Measurements from ENCODE around the gene DOCK1.
"Not testable (repeated sequence)": the region's sequence is repeated elsewhere in the genome, so short reads cannot be mapped to it uniquely, and the experiment has no call there.

DOCK1 gene

DNA sequence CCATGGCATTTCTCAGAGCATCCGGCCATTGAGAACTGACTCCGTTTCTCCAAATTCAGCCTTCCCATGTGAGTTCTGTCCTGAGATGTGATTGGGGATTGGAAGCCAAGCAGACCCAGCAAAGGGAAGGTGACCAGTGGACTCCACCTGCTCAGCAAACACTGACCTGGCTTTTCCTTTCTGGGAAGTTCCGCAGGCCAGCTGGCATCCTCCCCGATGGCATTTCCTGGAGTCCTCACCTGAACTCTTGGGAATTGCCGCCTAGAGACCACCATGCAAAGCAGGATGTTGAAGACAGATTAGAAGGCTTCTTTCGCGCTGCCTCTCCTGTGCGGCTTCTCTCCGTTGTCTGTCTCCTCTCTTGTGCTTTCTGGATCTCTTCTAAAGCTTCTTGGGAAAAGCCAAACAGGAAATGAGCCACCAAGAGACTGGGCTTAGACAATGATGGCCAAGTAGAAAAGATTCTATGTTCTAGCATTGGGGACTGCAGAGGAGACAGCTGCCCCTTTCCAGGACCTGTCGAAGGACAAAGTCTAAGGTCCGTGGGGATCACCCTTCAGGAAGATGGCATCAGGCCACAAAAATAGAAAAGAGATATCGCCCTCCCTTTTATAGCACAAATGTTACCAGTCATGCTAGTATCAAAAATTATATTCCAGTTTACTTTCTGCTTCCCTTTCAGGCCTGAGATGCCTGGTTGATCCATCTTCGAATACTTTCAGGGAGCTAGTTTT, 394.9 kb downstream of the DOCK1 start:
- Histone ChIP-seq H2AFZ (ENCODE audit: low read length, unreplicated experiment) (no peak overlapping the region), H3K4me1 (ENCODE audit: control insufficient read depth, insufficient read depth, low read length, unreplicated experiment) (no peaks in the 10 kb centered on the region), H3K27ac (ENCODE audit: low read depth, low read length) (no peak overlapping the region)

DNA sequence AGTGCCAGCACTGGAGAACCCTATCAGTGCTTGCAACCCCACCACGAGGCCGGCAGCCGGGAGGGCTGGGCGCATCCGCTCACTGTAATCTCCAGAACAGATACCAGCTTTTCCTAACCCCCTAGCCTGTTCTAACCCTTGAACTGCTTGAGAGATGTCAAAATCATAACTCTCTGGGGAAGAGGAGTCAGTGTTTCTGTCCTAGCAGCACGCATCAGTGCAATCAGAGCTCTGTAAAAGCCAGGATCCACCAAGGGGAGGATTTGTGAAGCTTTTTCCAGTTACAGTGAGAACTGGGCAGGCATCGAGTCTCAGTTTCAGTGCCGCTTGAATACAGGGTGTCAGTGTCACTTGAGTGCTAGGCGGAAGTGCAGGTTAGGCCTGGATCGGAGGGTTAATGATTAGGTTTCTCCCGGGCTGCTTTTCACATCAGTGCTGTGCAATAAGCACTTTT, 395.7 kb downstream of the DOCK1 start:
- no peaks in the 10 kb centered on the region for H3K27me3 ChIP-seq (ENCODE audit: insufficient read depth, low read length)
- no peaks in the 10 kb centered on the region for H3K36me3 ChIP-seq (ENCODE audit: insufficient read depth, low read length)
- H3K27ac ChIP-seq (ENCODE audit: low read depth, low read length): no peak overlapping the region
- no peaks in the 10 kb centered on the region for H3K79me2 ChIP-seq (ENCODE audit: control insufficient read depth, insufficient read depth, low read length, unreplicated experiment)
- no peak overlapping the region for H3K4me3 ChIP-seq (ENCODE audit: low read depth, low read length)
- no peaks in the 10 kb centered on the region for H3K4me1 ChIP-seq (ENCODE audit: control insufficient read depth, insufficient read depth, low read length, unreplicated experiment)
- no peak overlapping the region for H2AFZ ChIP-seq (ENCODE audit: low read length, unreplicated experiment)

More for the DNA sequence above, 394.9 kb downstream of the DOCK1 start:
- Histone ChIP-seq H3K36me3 (ENCODE audit: insufficient read depth, low read length) (no peaks in the 10 kb centered on the region), H3K4me3 (ENCODE audit: low read depth, low read length) (no peak overlapping the region), H3K27me3 (ENCODE audit: insufficient read depth, low read length) (no peaks in the 10 kb centered on the region), H3K79me2 (ENCODE audit: control insufficient read depth, insufficient read depth, low read length, unreplicated experiment) (no peaks in the 10 kb centered on the region)

DNA sequence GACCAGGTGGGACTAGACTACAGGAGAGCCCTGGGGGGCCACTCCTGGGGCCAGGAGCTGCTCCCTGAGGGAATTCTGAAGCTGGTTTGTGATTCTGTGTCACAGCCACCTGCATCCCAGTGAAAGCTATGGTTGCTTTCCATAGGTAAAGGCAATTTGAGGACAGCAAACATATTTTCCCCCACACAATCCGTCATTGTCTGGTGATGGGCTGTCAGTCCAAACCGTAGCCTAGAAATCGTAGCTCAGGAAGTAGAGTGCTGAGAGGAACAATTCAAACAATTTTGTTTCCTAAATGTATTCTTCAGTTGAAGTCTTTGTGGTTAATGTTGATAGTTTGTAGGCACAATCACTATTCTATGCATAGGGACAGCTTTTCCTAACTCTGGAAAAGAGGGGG, 397.1 kb downstream of the DOCK1 start:
- no peak overlapping the region for H3K4me3 ChIP-seq (ENCODE audit: low read depth, low read length)
- no peaks in the 10 kb centered on the region for H3K27me3 ChIP-seq (ENCODE audit: insufficient read depth, low read length)
- no peak overlapping the region for H2AFZ ChIP-seq (ENCODE audit: low read length, unreplicated experiment)
- no peaks in the 10 kb centered on the region for H3K4me1 ChIP-seq (ENCODE audit: control insufficient read depth, insufficient read depth, low read length, unreplicated experiment)
- H3K79me2 ChIP-seq (ENCODE audit: control insufficient read depth, insufficient read depth, low read length, unreplicated experiment): no peaks in the 10 kb centered on the region
- no peaks in the 10 kb centered on the region for H3K36me3 ChIP-seq (ENCODE audit: insufficient read depth, low read length)
- H3K27ac ChIP-seq (ENCODE audit: low read depth, low read length): no peak overlapping the region

DNA sequence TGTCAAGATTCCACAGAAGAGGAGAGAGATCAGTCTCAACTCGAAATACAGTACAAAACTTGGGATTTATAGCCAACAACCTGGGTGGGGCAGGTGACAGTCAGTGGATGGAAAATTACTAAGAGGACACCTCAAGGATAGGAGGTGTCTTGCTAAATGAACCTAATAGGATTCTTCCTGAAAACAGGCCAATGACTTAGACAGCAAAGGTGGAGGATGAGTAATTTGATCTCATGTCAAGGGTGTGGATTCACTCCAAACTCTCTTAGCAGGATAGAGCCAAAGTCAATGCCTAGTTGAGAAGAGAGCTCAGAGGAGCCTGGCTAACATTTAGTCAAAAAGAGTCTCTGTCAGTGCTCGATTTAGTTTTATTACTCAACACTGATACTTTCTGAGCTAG, 397.9 kb downstream of the DOCK1 start:
- no peaks in the 10 kb centered on the region for H3K36me3 ChIP-seq (ENCODE audit: insufficient read depth, low read length)
- no peaks in the 10 kb centered on the region for H3K4me1 ChIP-seq (ENCODE audit: control insufficient read depth, insufficient read depth, low read length, unreplicated experiment)
- no peak overlapping the region for H2AFZ ChIP-seq (ENCODE audit: low read length, unreplicated experiment)
- no peak overlapping the region for H3K27ac ChIP-seq (ENCODE audit: low read depth, low read length)
- no peaks in the 10 kb centered on the region for H3K79me2 ChIP-seq (ENCODE audit: control insufficient read depth, insufficient read depth, low read length, unreplicated experiment)
- no peak overlapping the region for H3K4me3 ChIP-seq (ENCODE audit: low read depth, low read length)
- H3K27me3 ChIP-seq (ENCODE audit: insufficient read depth, low read length): no peaks in the 10 kb centered on the region

- Histone ChIP-seq H3K4me1 (ENCODE audit: control insufficient read depth, insufficient read depth, low read length, unreplicated experiment) (no peaks in the 10 kb centered on the region), H3K27ac (ENCODE audit: low read depth, low read length) (no peak overlapping the region), H3K27me3 (ENCODE audit: insufficient read depth, low read length) (no peaks in the 10 kb centered on the region), H3K4me3 (ENCODE audit: low read depth, low read length) (no peak overlapping the region), H3K36me3 (ENCODE audit: insufficient read depth, low read length) (no peaks in the 10 kb centered on the region), H3K79me2 (ENCODE audit: control insufficient read depth, insufficient read depth, low read length, unreplicated experiment) (no peaks in the 10 kb centered on the region), H2AFZ (ENCODE audit: low read length, unreplicated experiment) (no peak overlapping the region)
Measured at GRCh38 chr10:127303746-127304145, 398.5 kb downstream of the DOCK1 start.

- Histone ChIP-seq H2AFZ (ENCODE audit: low read length, unreplicated experiment) (no peak overlapping the region), H3K36me3 (ENCODE audit: insufficient read depth, low read length) (no peaks in the 10 kb centered on the region), H3K27me3 (ENCODE audit: insufficient read depth, low read length) (no peaks in the 10 kb centered on the region), H3K27ac (ENCODE audit: low read depth, low read length) (no peak overlapping the region), H3K4me1 (ENCODE audit: control insufficient read depth, insufficient read depth, low read length, unreplicated experiment) (no peaks in the 10 kb centered on the region), H3K79me2 (ENCODE audit: control insufficient read depth, insufficient read depth, low read length, unreplicated experiment) (no peaks in the 10 kb centered on the region), H3K4me3 (ENCODE audit: low read depth, low read length) (no peak overlapping the region)
Measured at GRCh38 chr10:127306479-127306878, 401.3 kb downstream of the DOCK1 start.

GRCh38 chr10:127307338-127307737, 402.1 kb downstream of the DOCK1 start:
- no peaks in the 10 kb centered on the region for H3K79me2 ChIP-seq (ENCODE audit: control insufficient read depth, insufficient read depth, low read length, unreplicated experiment)
- H3K36me3 ChIP-seq (ENCODE audit: insufficient read depth, low read length): no peaks in the 10 kb centered on the region
- no peaks in the 10 kb centered on the region for H3K27me3 ChIP-seq (ENCODE audit: insufficient read depth, low read length)
- H2AFZ ChIP-seq (ENCODE audit: low read length, unreplicated experiment): no peak overlapping the region
- no peak overlapping the region for H3K4me3 ChIP-seq (ENCODE audit: low read depth, low read length)
- H3K27ac ChIP-seq (ENCODE audit: low read depth, low read length): no peak overlapping the region
- no peaks in the 10 kb centered on the region for H3K4me1 ChIP-seq (ENCODE audit: control insufficient read depth, insufficient read depth, low read length, unreplicated experiment)

DNA sequence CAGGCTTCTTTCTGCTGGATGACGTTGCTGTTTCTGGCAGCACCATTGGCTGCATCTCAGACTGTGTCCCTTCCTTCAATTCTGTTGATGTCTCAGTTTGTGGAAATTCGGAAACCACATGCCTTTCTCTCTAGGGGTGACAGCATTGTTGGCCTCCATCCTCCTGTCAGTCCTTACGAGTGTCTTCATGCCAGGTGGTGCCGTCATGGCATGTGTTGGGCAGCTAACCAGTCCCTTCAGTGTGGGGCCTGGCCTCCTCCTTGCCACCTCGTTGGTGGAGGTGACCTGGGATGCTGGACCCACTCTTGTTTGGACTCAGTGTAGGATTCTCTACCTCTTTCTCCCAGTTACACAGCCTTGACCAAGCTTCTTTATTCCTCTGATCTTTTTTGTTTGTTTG, 402.8 kb downstream of the DOCK1 start:
- Histone ChIP-seq H3K4me3 (ENCODE audit: low read depth, low read length) (no peak overlapping the region), H3K4me1 (ENCODE audit: control insufficient read depth, insufficient read depth, low read length, unreplicated experiment) (no peaks in the 10 kb centered on the region), H3K27me3 (ENCODE audit: insufficient read depth, low read length) (no peaks in the 10 kb centered on the region), H3K79me2 (ENCODE audit: control insufficient read depth, insufficient read depth, low read length, unreplicated experiment) (no peaks in the 10 kb centered on the region), H3K36me3 (ENCODE audit: insufficient read depth, low read length) (no peaks in the 10 kb centered on the region), H2AFZ (ENCODE audit: low read length, unreplicated experiment) (no peak overlapping the region), H3K27ac (ENCODE audit: low read depth, low read length) (no peak overlapping the region)

DNA sequence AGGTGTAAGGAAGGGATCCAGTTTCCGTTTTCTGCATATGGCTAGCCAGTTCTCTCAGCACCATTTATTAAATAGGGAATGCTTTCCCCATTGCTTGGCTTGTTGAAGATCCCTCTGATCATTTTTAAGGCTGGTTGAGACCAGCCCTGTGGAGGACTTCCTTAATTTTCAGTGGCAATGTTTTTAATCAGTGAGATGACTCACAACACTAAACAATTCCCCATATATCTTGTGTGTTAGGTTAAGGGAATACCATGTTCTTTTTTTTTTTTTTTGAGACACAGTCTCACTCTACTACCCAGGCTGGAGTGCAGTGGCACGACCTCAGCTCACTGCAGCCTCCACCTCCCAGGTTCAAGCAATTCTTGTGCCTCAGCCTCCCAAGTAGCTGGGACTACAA, 404.4 kb downstream of the DOCK1 start:
- not testable (repeated sequence) for H3K4me1 ChIP-seq (ENCODE audit: control insufficient read depth, insufficient read depth, low read length, unreplicated experiment); H3K36me3 ChIP-seq (ENCODE audit: insufficient read depth, low read length); H3K27ac ChIP-seq (ENCODE audit: low read depth, low read length); H3K4me3 ChIP-seq (ENCODE audit: low read depth, low read length); H3K79me2 ChIP-seq (ENCODE audit: control insufficient read depth, insufficient read depth, low read length, unreplicated experiment); H3K27me3 ChIP-seq (ENCODE audit: insufficient read depth, low read length); H2AFZ ChIP-seq (ENCODE audit: low read length, unreplicated experiment)

DNA sequence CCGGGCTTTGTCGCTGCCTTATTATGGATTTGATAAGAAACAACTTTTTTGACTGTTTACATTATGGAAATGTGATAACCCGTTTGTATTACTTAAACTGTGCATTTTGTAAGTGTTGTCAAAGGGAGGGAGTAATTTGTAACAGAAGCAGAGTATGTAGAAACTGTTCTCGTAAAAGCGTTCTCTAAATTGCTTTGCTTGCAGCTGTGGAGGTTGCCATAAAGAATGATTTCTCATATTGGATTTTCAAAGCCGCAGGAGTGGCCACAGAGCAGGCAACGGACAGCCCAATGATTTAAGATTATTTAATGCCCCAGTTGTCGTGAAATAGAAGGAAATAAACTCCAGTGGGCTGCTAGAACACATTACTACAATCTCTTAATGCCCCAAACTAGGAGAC, 405.2 kb downstream of the DOCK1 start:
- Histone ChIP-seq H3K27me3 (ENCODE audit: insufficient read depth, low read length) (no peaks in the 10 kb centered on the region), H3K79me2 (ENCODE audit: control insufficient read depth, insufficient read depth, low read length, unreplicated experiment) (no peaks in the 10 kb centered on the region), H3K4me1 (ENCODE audit: control insufficient read depth, insufficient read depth, low read length, unreplicated experiment) (no peaks in the 10 kb centered on the region), H3K36me3 (ENCODE audit: insufficient read depth, low read length) (no peaks in the 10 kb centered on the region), H2AFZ (ENCODE audit: low read length, unreplicated experiment) (no peak overlapping the region), H3K27ac (ENCODE audit: low read depth, low read length) (no peak overlapping the region), H3K4me3 (ENCODE audit: low read depth, low read length) (no peak overlapping the region)

DNA sequence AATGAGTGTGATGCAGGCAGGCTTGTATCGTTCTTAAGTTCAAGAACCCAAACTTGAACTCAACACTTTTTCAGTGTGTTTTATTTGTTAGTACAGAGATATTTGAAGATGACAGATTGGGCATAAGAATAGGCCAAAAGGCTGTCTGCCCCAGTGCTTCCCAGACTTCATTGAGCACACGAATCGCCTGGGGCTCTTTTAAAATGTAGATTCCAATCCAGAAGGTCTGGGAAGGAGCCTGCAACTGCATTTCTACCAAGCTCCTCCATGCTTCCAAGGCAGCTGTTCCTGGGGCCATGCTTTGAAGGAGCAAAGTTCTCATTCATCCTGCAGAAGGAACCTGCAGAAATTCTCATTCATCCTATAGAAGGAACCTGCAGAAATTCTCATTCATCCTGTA, 405.7 kb downstream of the DOCK1 start:
- no peak overlapping the region for H2AFZ ChIP-seq (ENCODE audit: low read length, unreplicated experiment)
- H3K36me3 ChIP-seq (ENCODE audit: insufficient read depth, low read length): no peaks in the 10 kb centered on the region

More for the DNA sequence above, 405.7 kb downstream of the DOCK1 start:
- H3K79me2 ChIP-seq (ENCODE audit: control insufficient read depth, insufficient read depth, low read length, unreplicated experiment): no peaks in the 10 kb centered on the region
- no peaks in the 10 kb centered on the region for H3K4me1 ChIP-seq (ENCODE audit: control insufficient read depth, insufficient read depth, low read length, unreplicated experiment)
- no peak overlapping the region for H3K4me3 ChIP-seq (ENCODE audit: low read depth, low read length)
- H3K27me3 ChIP-seq (ENCODE audit: insufficient read depth, low read length): no peaks in the 10 kb centered on the region
- no peak overlapping the region for H3K27ac ChIP-seq (ENCODE audit: low read depth, low read length)

Data from ACC112 (cell line).